SK-N-SH (cell line): Measurements from ENCODE around the gene CDH4. TPM values are rescaled to one million over a fixed set of nuclear protein-coding genes. Genes with fewer than 3 reads are reported as not detected.

Source experiments
- CTCF ChIA-PET: fragments of 300-600, 350-600 bp; formaldehyde crosslinking; extraction: SDS; loops from one replicate; lab custom pipeline; 2021; lab: Yijun Ruan, JAX
- POLR2A ChIA-PET: fragments of 350-600 bp; sonication (Branson Sonifier 250); formaldehyde crosslinking; extraction: SDS; loops from one replicate; lab custom pipeline; 2020; ENCODE audit warnings: antibody characterized with exemption, inconsistent platforms; lab: Yijun Ruan, JAX
- DNase-seq: peaks from one replicate; pipeline ENCODE4 v3.0.0; 2012
- H2AFZ ChIP-seq: fragments of 200-600 bp; sonication (generic); 2 replicates; pipeline ENCODE4 v1.8.1; 2016; ENCODE audit warnings: antibody characterized with exemption, mild to moderate bottlenecking, low read depth
- H3F3A ChIP-seq: fragments of 200-600 bp; sonication (generic); replicated peaks from 2 replicates; pipeline ENCODE3; 2016; ENCODE audit warnings: antibody characterized with exemption, mild to moderate bottlenecking; ENCODE audit not compliant: insufficient read depth
- H3K27ac ChIP-seq, 2 experiments: fragments of 200-500 bp in 1 of 2; fragments of 200-600 bp in 1 of 2; sonication (Bioruptor generic) in 1 of 2; sonication (generic), shearing (Covaris generic) in 1 of 2; 2 replicates each; pipeline versions ENCODE4 v1.5.1 to v1.6.1; 2014 to 2016; ENCODE audit warnings: low read depth in 2 of 2, inconsistent platforms in 1 of 2, low read length in 1 of 2, mild to moderate bottlenecking in 1 of 2, mixed read lengths in 1 of 2
- H3K27me3 ChIP-seq: fragments of 200-600 bp; sonication (generic), shearing (Covaris generic); 2 replicates; pipeline ENCODE4 v1.6.1; 2016; ENCODE audit warnings: mixed run types; ENCODE audit not compliant: insufficient read depth
- H3K36me3 ChIP-seq, 2 experiments: fragments of 200-500 bp in 1 of 2; fragments of 200-600 bp in 1 of 2; sonication (Bioruptor generic) in 1 of 2; sonication (generic) in 1 of 2; replicated peaks in 1 of 2; 2 replicates each; pipeline versions ENCODE3 to v1.5.1; 2014 to 2016; ENCODE audit warnings: low read length in 1 of 2, mild to moderate bottlenecking in 1 of 2; ENCODE audit not compliant: insufficient read depth in 2 of 2, control insufficient read depth in 1 of 2
- H3K4me1 ChIP-seq, 2 experiments: fragments of 200-500 bp in 1 of 2; fragments of 200-600 bp in 1 of 2; sonication (Bioruptor generic) in 1 of 2; sonication (generic), shearing (Covaris generic) in 1 of 2; 2 replicates each; pipeline versions ENCODE4 v1.5.1 to v1.6.1; 2014 to 2016; ENCODE audit warnings: low read depth in 1 of 2, low read length in 1 of 2, mixed run types in 1 of 2; ENCODE audit not compliant: insufficient read depth in 2 of 2, control insufficient read depth in 1 of 2
- H3K4me2 ChIP-seq: fragments of 200-600 bp; sonication (generic), shearing (Covaris generic); 2 replicates; pipeline ENCODE4 v1.6.1; 2017; ENCODE audit warnings: mixed run types
- H3K4me3 ChIP-seq, 2 experiments: fragments of 200-500 bp in 1 of 2; fragments of 200-600 bp in 1 of 2; sonication (Bioruptor generic) in 1 of 2; sonication (generic), shearing (Covaris generic) in 1 of 2; 2 replicates each; pipeline versions ENCODE4 v1.5.1 to v1.8.1; 2014 to 2016; ENCODE audit warnings: low read depth in 2 of 2, inconsistent platforms in 1 of 2, low read length in 1 of 2, mild to moderate bottlenecking in 1 of 2, mixed read lengths in 1 of 2, moderate library complexity in 1 of 2
- H3K79me2 ChIP-seq: fragments of 200-600 bp; sonication (generic); 2 replicates; pipeline ENCODE4 v1.8.1; 2017; ENCODE audit warnings: mild to moderate bottlenecking; ENCODE audit not compliant: insufficient read depth
- H3K9ac ChIP-seq: fragments of 200-600 bp; sonication (generic); 2 replicates; pipeline ENCODE4 v1.6.1; 2017; ENCODE audit warnings: mixed run types
- H3K9me2 ChIP-seq: fragments of 200-600 bp; sonication (generic); 2 replicates; pipeline ENCODE4 v1.6.1; 2017; ENCODE audit warnings: mixed run types
- H3K9me3 ChIP-seq: fragments of 200-600 bp; sonication (generic); 2 replicates; pipeline ENCODE4 v1.6.1; 2017; ENCODE audit warnings: mixed run types, mild to moderate bottlenecking, moderate library complexity
- H4K20me1 ChIP-seq: fragments of 200-600 bp; sonication (generic); 2 replicates; pipeline ENCODE4 v1.6.1; 2017; ENCODE audit warnings: mild to moderate bottlenecking, mixed run types; ENCODE audit not compliant: insufficient read depth
- ELF1 ChIP-seq: IDR thresholded peaks from 2 replicates; pipeline ENCODE4 v1.4.0; 2012
- FOSL2 ChIP-seq: IDR thresholded peaks from 2 replicates; pipeline ENCODE4 v1.4.0; 2012; ENCODE audit warnings: low read depth, mild to moderate bottlenecking, moderate library complexity, borderline replicate concordance
- GATA2 ChIP-seq: sonication (generic); formaldehyde crosslinking; IDR thresholded peaks from 2 replicates; pipeline ENCODE4 v1.5.0; 2020; ENCODE audit warnings: mild to moderate bottlenecking, missing genetic modification reagents
- JUND ChIP-seq: IDR thresholded peaks from 2 replicates; pipeline ENCODE4 v1.4.0; 2012
- NRF1 ChIP-seq: IDR thresholded peaks from 2 replicates; pipeline ENCODE4 v1.6.1; 2012; ENCODE audit warnings: low read depth, mild to moderate bottlenecking, low read length
- SIN3A ChIP-seq: IDR thresholded peaks from 2 replicates; pipeline ENCODE4 v1.6.1; 2012; ENCODE audit warnings: low read depth, mild to moderate bottlenecking, low read length, moderate library complexity, borderline replicate concordance
- TAF1 ChIP-seq: IDR thresholded peaks from 2 replicates; pipeline ENCODE4 v1.6.1; 2012; ENCODE audit warnings: low read depth, mild to moderate bottlenecking, low read length, moderate library complexity, borderline replicate concordance
- TEAD4 ChIP-seq: IDR thresholded peaks from 2 replicates; pipeline ENCODE4 v1.4.0; 2012; ENCODE audit warnings: mild to moderate bottlenecking, borderline replicate concordance; ENCODE audit not compliant: insufficient read depth
- YY1 ChIP-seq: IDR thresholded peaks from 2 replicates; pipeline ENCODE4 v1.4.0; 2012; ENCODE audit warnings: low read depth, mild to moderate bottlenecking
- WGBS: methylation state at CpG from one replicate; pipeline ENCODE4 v1.1.6; 2017; ENCODE audit warnings: low lambda C conversion rate; 5-methylcytosine and 5-hydroxymethylcytosine counted together
- polyA plus RNA-seq, 3 experiments: library from polyadenylated mRNA; depleted of rRNA; stranded (reverse); fragments of >200 nt; gene quantifications; 2 replicates each; pipeline ENCODE4 v1.2.3, GENCODE V29; 2012
- TF ChIP-seq, protein P1 (sequence below): IDR thresholded peaks from 2 replicates; pipeline ENCODE4 v1.4.0; 2012; ENCODE audit warnings: low read depth, borderline replicate concordance
- TF ChIP-seq, protein P2 (sequence below): IDR thresholded peaks from 2 replicates; pipeline ENCODE4 v1.6.1; 2012; ENCODE audit warnings: mild to moderate bottlenecking, low read depth, low read length, moderate library complexity
- TF ChIP-seq, protein P3 (sequence below): fragments of 150-350 bp; IDR thresholded peaks from 2 replicates; pipeline ENCODE4 v1.6.1; 2016; ENCODE audit warnings: mild to moderate bottlenecking, low read depth, low read length
- TF ChIP-seq, protein P4 (sequence below): IDR thresholded peaks from 2 replicates; pipeline ENCODE4; 2012

CDH4 gene
- polyA plus RNA-seq, 1 of the 3 experiments (the other 2 are of a cell fraction), result not detected

DNA sequence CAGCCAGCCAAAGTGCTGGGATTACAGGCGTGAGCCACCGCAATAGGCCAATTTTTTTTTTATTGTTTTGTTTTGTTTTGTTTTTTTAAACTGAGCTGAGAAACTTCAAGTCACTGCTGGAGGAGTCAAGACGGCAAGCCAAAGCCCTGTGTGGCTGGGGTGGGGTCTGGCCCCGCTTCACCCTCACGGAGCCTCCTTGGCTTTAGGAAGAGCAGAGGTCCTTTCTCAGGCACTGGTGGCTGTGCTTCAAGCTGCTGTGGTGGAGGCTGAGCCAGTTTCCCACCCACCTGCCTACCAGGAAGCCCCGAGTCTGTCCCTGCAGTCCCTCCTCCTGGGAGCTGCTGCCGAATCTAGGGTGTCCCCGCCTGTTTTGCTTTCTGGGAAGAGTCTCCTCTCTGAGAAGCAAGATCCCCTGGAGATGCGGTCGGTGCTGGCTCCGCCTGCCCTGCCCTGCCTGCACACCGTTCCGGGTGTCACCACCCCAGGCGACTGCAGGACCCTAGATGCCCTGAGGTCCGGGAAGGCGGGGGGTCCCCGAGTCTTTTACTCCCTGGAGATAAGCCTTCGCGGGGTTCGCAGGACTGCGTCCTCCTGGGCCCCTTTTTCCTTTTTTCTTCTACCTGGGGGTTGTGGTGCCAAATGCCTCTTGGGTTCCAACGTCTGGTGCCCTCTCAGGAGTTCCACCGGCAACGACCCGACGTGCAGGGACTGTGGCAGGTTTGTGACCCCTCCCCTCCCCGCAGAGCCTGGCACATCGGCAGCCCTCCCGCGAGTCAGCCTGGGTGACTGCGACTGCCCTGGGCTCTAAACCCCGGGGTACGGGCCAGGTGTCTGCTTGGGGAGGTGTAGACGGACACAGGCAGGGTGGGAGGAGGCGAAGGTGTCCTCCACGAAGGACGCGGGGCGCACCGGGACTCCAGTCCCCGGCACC lies 712.9 kb downstream of the CDH4 start:
- 70% methylated on average over 19 of the region's 41 CpGs for WGBS
- H3K36me3 ChIP-seq, result no peaks in the 10 kb centered on the region
- H3K4me3 ChIP-seq, result no peak overlapping the region; a peak in 1 of 4 replicates
- no peak overlapping the region for H3K4me2 ChIP-seq
- H3K79me2 ChIP-seq, result no peaks in the 10 kb centered on the region
- H3K9me3 ChIP-seq, result no peaks in the 10 kb centered on the region
- H3F3A ChIP-seq, result no peaks in the 10 kb centered on the region
- ChIA-PET CTCF (no interaction called here), POLR2A (no interaction called here)
- DNase-seq, result no peak
- no peaks in the 10 kb centered on the region for H3K9me2 ChIP-seq
- no peaks in the 10 kb centered on the region for H3K27me3 ChIP-seq
- TF ChIP-seq, protein P1, sequence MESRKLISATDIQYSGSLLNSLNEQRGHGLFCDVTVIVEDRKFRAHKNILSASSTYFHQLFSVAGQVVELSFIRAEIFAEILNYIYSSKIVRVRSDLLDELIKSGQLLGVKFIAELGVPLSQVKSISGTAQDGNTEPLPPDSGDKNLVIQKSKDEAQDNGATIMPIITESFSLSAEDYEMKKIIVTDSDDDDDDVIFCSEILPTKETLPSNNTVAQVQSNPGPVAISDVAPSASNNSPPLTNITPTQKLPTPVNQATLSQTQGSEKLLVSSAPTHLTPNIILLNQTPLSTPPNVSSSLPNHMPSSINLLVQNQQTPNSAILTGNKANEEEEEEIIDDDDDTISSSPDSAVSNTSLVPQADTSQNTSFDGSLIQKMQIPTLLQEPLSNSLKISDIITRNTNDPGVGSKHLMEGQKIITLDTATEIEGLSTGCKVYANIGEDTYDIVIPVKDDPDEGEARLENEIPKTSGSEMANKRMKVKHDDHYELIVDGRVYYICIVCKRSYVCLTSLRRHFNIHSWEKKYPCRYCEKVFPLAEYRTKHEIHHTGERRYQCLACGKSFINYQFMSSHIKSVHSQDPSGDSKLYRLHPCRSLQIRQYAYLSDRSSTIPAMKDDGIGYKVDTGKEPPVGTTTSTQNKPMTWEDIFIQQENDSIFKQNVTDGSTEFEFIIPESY, result no peak
- TF ChIP-seq GATA2 (no peak), ELF1 (no peak), FOSL2 (no peak), NRF1 (no peak), TEAD4 (no peak), TAF1 (no peak), YY1 (no peak), SIN3A (no peak), JUND (no peak)
- TF ChIP-seq, protein P2, sequence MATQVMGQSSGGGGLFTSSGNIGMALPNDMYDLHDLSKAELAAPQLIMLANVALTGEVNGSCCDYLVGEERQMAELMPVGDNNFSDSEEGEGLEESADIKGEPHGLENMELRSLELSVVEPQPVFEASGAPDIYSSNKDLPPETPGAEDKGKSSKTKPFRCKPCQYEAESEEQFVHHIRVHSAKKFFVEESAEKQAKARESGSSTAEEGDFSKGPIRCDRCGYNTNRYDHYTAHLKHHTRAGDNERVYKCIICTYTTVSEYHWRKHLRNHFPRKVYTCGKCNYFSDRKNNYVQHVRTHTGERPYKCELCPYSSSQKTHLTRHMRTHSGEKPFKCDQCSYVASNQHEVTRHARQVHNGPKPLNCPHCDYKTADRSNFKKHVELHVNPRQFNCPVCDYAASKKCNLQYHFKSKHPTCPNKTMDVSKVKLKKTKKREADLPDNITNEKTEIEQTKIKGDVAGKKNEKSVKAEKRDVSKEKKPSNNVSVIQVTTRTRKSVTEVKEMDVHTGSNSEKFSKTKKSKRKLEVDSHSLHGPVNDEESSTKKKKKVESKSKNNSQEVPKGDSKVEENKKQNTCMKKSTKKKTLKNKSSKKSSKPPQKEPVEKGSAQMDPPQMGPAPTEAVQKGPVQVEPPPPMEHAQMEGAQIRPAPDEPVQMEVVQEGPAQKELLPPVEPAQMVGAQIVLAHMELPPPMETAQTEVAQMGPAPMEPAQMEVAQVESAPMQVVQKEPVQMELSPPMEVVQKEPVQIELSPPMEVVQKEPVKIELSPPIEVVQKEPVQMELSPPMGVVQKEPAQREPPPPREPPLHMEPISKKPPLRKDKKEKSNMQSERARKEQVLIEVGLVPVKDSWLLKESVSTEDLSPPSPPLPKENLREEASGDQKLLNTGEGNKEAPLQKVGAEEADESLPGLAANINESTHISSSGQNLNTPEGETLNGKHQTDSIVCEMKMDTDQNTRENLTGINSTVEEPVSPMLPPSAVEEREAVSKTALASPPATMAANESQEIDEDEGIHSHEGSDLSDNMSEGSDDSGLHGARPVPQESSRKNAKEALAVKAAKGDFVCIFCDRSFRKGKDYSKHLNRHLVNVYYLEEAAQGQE, result no peak
- TF ChIP-seq, protein P3, sequence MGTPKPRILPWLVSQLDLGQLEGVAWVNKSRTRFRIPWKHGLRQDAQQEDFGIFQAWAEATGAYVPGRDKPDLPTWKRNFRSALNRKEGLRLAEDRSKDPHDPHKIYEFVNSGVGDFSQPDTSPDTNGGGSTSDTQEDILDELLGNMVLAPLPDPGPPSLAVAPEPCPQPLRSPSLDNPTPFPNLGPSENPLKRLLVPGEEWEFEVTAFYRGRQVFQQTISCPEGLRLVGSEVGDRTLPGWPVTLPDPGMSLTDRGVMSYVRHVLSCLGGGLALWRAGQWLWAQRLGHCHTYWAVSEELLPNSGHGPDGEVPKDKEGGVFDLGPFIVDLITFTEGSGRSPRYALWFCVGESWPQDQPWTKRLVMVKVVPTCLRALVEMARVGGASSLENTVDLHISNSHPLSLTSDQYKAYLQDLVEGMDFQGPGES, result no peak
- TF ChIP-seq, protein P4, sequence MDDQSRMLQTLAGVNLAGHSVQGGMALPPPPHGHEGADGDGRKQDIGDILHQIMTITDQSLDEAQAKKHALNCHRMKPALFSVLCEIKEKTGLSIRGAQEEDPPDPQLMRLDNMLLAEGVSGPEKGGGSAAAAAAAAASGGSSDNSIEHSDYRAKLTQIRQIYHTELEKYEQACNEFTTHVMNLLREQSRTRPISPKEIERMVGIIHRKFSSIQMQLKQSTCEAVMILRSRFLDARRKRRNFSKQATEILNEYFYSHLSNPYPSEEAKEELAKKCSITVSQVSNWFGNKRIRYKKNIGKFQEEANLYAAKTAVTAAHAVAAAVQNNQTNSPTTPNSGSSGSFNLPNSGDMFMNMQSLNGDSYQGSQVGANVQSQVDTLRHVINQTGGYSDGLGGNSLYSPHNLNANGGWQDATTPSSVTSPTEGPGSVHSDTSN, result no peak
- TF ChIP-seq, all 33 proteins: peak for 0
- H3K9ac ChIP-seq, result no peak overlapping the region
- no peak overlapping the region for H3K27ac ChIP-seq
- H3K4me1 ChIP-seq, result no peaks in the 10 kb centered on the region; a peak in 1 of 4 replicates
- H4K20me1 ChIP-seq, result no peaks in the 10 kb centered on the region
- H2AFZ ChIP-seq, result no peak overlapping the region
